Lower leg skin (tissue), 4 donors: ENCODE measurements around the gene CD55. TPM values are rescaled to one million over a fixed set of nuclear protein-coding genes. Genes with fewer than 3 reads are reported as not detected.

ENCODE experiments used
- DNase-seq, 2 donors: peaks; one replicate each; pipeline ENCODE4 v3.0.0-alpha.2; 2019; ENCODE audit warnings: low spot score in 2 of 2
- H3K4me3 ChIP-seq: fragments of 200-600 bp; sonication (generic); 2 replicates; pipeline ENCODE4 v1.5.1; 2017; ENCODE audit warnings: mild to moderate bottlenecking, low read depth; ENCODE audit not compliant: poor library complexity, severe bottlenecking
- CTCF ChIP-seq, 3 donors: fragments of 450-650 bp; IDR thresholded peaks; one replicate each; pipeline ENCODE4 v1.5.1; 2016; ENCODE audit warnings: antibody characterized with exemption in 3 of 3, mild to moderate bottlenecking in 3 of 3, moderate library complexity in 2 of 3
- POLR2A ChIP-seq, 2 donors: fragments of 450-650 bp; IDR thresholded peaks; one replicate each; pipeline ENCODE4 v1.6.1; 2016 to 2017; ENCODE audit warnings: antibody characterized with exemption in 2 of 2, mild to moderate bottlenecking in 1 of 2, moderate library complexity in 1 of 2
- WGBS, 2 donors: methylation state at CpG; one replicate each; pipeline ENCODE4 v1.1.5; 2018; 5-methylcytosine and 5-hydroxymethylcytosine counted together
- intact Hi-C: fragments of 100-400 bp; cut with DNase I; formaldehyde crosslinking; loops from one replicate; pipeline ENCODE4 v1.15.0; 2023; ENCODE audit warnings: low total_unique reads
- total RNA-seq, 4 donors: library from RNA; depleted of rRNA; stranded (reverse); fragments of >200 nt; gene quantifications; one replicate each; pipeline ENCODE4 v1.1.0, GENCODE V29; 2016

CD55 gene
- total RNA-seq, 4 donors from 2014 or later: 153 to 260 (median 238) TPM

- DNase-seq: no peak
Observed at GRCh38 chr1:207342332-207342731, 20.9 kb downstream of the CD55 start.

GRCh38 chr1:207343675-207344074, 22.2 kb downstream of the CD55 start:
- intact Hi-C loops: no loop called here

More at GRCh38 chr1:207342332-207342731, 20.9 kb downstream of the CD55 start:
- no peak for TF ChIP-seq CTCF (IDR thresholded peaks at IDR 0.05)
- no peak for TF ChIP-seq POLR2A (IDR thresholded peaks at IDR 0.05)
- intact Hi-C loops: no loop called here
- WGBS, 2 donors: 52 to 74% methylated on average over 1 of the region's 1 CpG
- no peak overlapping the region for H3K4me3 ChIP-seq

GRCh38 chr1:207344221-207344620, 22.7 kb downstream of the CD55 start:
- no peak for TF ChIP-seq POLR2A (IDR thresholded peaks at IDR 0.05)
- no peak for TF ChIP-seq CTCF (IDR thresholded peaks at IDR 0.05)
- intact Hi-C loops: no loop called here
- DNase-seq: no peak
- no peak overlapping the region for H3K4me3 ChIP-seq
- 97 to 98% methylated on average over 2 of the region's 2 CpGs for WGBS, 2 donors

More at GRCh38 chr1:207343675-207344074, 22.2 kb downstream of the CD55 start:
- TF ChIP-seq CTCF (IDR thresholded peaks at IDR 0.05) (no peak), POLR2A (IDR thresholded peaks at IDR 0.05) (no peak)
- H3K4me3 ChIP-seq: no peak overlapping the region
- no peak for DNase-seq

GRCh38 chr1:207345644-207346477, 24.4 kb downstream of the CD55 start:
- H3K4me3 ChIP-seq: no peak overlapping the region
- TF ChIP-seq POLR2A (IDR thresholded peaks at IDR 0.05): no peak
- no peak for TF ChIP-seq CTCF (IDR thresholded peaks at IDR 0.05)
- 82% methylated on average over 7 of the region's 7 CpGs for WGBS, 2 donors
- intact Hi-C loops: no loop called here
- DNase-seq: no peak

- 44 to 72% methylated on average over 3 of the region's 3 CpGs for WGBS, 2 donors
Observed at GRCh38 chr1:207346513-207346912, 25.0 kb downstream of the CD55 start.

More at GRCh38 chr1:207346513-207346912, 25.0 kb downstream of the CD55 start:
- intact Hi-C loops: no loop called here
- no peak for DNase-seq
- H3K4me3 ChIP-seq: no peak overlapping the region
- TF ChIP-seq POLR2A (IDR thresholded peaks at IDR 0.05) (no peak), CTCF (IDR thresholded peaks at IDR 0.05) (no peak)
